K562 (cell line): ENCODE results near the gene ACKR2. TPM values are rescaled to one million over a fixed set of nuclear protein-coding genes. Genes with fewer than 3 reads are reported as not detected.
A peak's percentile ranks its signal among the peaks of the same experiment; 100 is the strongest.

Source experiments
- ARNT ChIP-seq, 2 experiments: fragments of 450-650 bp; IDR thresholded peaks; 2 replicates each; pipeline ENCODE4 v1.6.1; 2016; ENCODE audit warnings: mild to moderate bottlenecking in 1 of 2
- CBFA2T2 ChIP-seq: fragments of 450-650 bp; conservative IDR thresholded peaks from 2 replicates; pipeline ENCODE4 v1.6.1; 2017; ENCODE audit warnings: mild to moderate bottlenecking
- CTBP1 ChIP-seq: fragments of 450-650 bp; IDR thresholded peaks from 2 replicates; pipeline ENCODE4 v1.6.1; 2016; ENCODE audit warnings: borderline replicate concordance
- FOXJ3 ChIP-seq: sonication (generic); formaldehyde crosslinking; IDR thresholded peaks from 2 replicates; pipeline ENCODE4 v1.4.0; 2020; ENCODE audit warnings: mild to moderate bottlenecking, missing genetic modification reagents
- GTF2F1 ChIP-seq: IDR thresholded peaks from 2 replicates; pipeline ENCODE4 v1.6.1; 2011; ENCODE audit warnings: low read depth, low read length, improper control_type of control experiment
- HNRNPK ChIP-seq: fragments of 200-400 bp; formaldehyde crosslinking; IDR thresholded peaks from one replicate; pipeline ENCODE4 v1.6.1; 2018; ENCODE audit warnings: mild to moderate bottlenecking, low read depth, low read length; ENCODE audit not compliant: poor library complexity, severe bottlenecking
- ILK ChIP-seq: fragments of 450-650 bp; IDR thresholded peaks from 2 replicates; pipeline ENCODE4 v1.6.1; 2016; ENCODE audit warnings: missing genetic modification characterization, low read depth, mild to moderate bottlenecking, missing compliant biosample characterization, moderate library complexity, borderline replicate concordance
- KHSRP ChIP-seq: fragments of 450-650 bp; IDR thresholded peaks from 2 replicates; pipeline ENCODE4 v1.6.1; 2017
- NBN ChIP-seq: fragments of 450-650 bp; IDR thresholded peaks from 2 replicates; pipeline ENCODE4 v1.6.1; 2016; ENCODE audit warnings: low read depth, mild to moderate bottlenecking
- POU5F1 ChIP-seq: fragments of 150-350 bp; IDR thresholded peaks from 2 replicates; pipeline ENCODE4 v1.6.1; 2014; ENCODE audit warnings: borderline replicate concordance, low read length, low read depth, mild to moderate bottlenecking; ENCODE audit not compliant: partially characterized antibody
- ZC3H8 ChIP-seq: fragments of 450-650 bp; IDR thresholded peaks from 2 replicates; pipeline ENCODE4 v1.6.1; 2017
- ZNF311 ChIP-seq: fragments of 250-450 bp; sonication (Bioruptor Pico); IDR thresholded peaks from 2 replicates; pipeline ENCODE4 v1.4.0; 2020; ENCODE audit warnings: mild to moderate bottlenecking, moderate library complexity
- ZNF717 ChIP-seq: fragments of 250-450 bp; sonication (Bioruptor Pico); IDR thresholded peaks from 2 replicates; pipeline ENCODE4 v1.5.0; 2021
- ZNF780A ChIP-seq: fragments of 250-450 bp; sonication (Bioruptor Pico); IDR thresholded peaks from 2 replicates; pipeline ENCODE4 v1.5.0; 2021; ENCODE audit warnings: mild to moderate bottlenecking
- polyA plus RNA-seq, 8 experiments: library from polyadenylated mRNA; depleted of rRNA in 4 of 8; stranded (reverse) in 5 of 8; unstranded in 3 of 8; fragments of >200 nt; fragmentation: Nextera tagmentation in 2 of 8; fragmentation: Illumina TruSeq in 1 of 8; extraction: Ambion mirVana in 2 of 8; extraction: Trizol in 1 of 8; gene quantifications; 2 replicates each; pipeline versions ENCODE4 v1.2.1 to v1.2.3, GENCODE V29; 2011 to 2014; ENCODE audit warnings: inconsistent platforms in 1 of 8, missing spikeins in 1 of 8
- total RNA-seq, 7 experiments: library from RNA; depleted of rRNA in 6 of 7; stranded (reverse); fragments of >200 nt in 6 of 7; fragmentation: Illumina TruSeq in 2 of 7; extraction: Trizol in 2 of 7; gene quantifications; 2 replicates each; pipeline versions ENCODE4 v1.2.1 to v1.2.3, GENCODE V29; 2011 to 2021; ENCODE audit warnings: low replicate concordance in 1 of 7
- TF ChIP-seq, protein P1 (sequence below): fragments of 250-450 bp; sonication (Bioruptor Pico); IDR thresholded peaks from 2 replicates; pipeline ENCODE4 v1.8.0; 2022; ENCODE audit warnings: inconsistent platforms
- TF ChIP-seq, protein P2 (sequence below): sonication (generic); formaldehyde crosslinking; IDR thresholded peaks from 2 replicates; pipeline ENCODE4 v1.4.0; 2020; ENCODE audit warnings: mild to moderate bottlenecking, missing genetic modification reagents

Gene ACKR2
- total and polyA plus RNA-seq, 9 of the 15 experiments (the other 6 are each of a cell fraction or from before 2014, with no cell fraction given) = 0.03 to 0.69 (median 0.25) TPM; not detected in 1

DNA sequence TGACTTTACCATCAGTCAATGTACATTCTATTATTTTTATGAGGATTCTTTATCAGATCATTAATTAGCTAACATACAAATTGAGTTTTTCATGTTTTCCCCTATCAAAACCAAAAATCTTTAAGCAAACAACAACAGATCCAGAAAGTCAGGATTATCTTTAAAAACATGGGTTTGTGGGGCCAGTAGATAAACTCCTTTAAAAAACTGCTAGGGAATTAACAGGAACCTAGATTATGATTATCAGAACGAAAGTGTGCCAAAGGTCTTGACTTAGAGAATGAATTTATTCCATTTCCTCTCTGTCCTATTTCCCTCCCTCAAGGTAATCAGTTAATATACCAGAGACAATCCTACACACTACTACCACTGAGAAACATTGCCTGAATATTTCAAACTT is 23.0 kb upstream of the ACKR2 start (continued):
- no peak for TF ChIP-seq ILK
- no peak for TF ChIP-seq FOXJ3 (CRISPR knock-in tag)
- TF ChIP-seq KHSRP = no peak
- peak; percentile 60 for TF ChIP-seq CBFA2T2
- no peak for TF ChIP-seq GTF2F1
- TF ChIP-seq ZC3H8 = no peak
- TF ChIP-seq ZNF780A (CRISPR knock-in tag) = no peak
- TF ChIP-seq POU5F1 = no peak
- no peak for TF ChIP-seq ZNF311 (CRISPR knock-in tag)
- no peak for TF ChIP-seq ARNT (IDR thresholded peaks at IDR 0.05)
- TF ChIP-seq CTBP1 = no peak
- no peak for TF ChIP-seq NBN
- TF ChIP-seq, protein P1, sequence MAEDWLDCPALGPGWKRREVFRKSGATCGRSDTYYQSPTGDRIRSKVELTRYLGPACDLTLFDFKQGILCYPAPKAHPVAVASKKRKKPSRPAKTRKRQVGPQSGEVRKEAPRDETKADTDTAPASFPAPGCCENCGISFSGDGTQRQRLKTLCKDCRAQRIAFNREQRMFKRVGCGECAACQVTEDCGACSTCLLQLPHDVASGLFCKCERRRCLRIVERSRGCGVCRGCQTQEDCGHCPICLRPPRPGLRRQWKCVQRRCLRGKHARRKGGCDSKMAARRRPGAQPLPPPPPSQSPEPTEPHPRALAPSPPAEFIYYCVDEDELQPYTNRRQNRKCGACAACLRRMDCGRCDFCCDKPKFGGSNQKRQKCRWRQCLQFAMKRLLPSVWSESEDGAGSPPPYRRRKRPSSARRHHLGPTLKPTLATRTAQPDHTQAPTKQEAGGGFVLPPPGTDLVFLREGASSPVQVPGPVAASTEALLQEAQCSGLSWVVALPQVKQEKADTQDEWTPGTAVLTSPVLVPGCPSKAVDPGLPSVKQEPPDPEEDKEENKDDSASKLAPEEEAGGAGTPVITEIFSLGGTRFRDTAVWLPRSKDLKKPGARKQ (CRISPR knock-in tag) = no peak
- TF ChIP-seq ZNF717 (CRISPR knock-in tag) = no peak
- TF ChIP-seq, protein P2, sequence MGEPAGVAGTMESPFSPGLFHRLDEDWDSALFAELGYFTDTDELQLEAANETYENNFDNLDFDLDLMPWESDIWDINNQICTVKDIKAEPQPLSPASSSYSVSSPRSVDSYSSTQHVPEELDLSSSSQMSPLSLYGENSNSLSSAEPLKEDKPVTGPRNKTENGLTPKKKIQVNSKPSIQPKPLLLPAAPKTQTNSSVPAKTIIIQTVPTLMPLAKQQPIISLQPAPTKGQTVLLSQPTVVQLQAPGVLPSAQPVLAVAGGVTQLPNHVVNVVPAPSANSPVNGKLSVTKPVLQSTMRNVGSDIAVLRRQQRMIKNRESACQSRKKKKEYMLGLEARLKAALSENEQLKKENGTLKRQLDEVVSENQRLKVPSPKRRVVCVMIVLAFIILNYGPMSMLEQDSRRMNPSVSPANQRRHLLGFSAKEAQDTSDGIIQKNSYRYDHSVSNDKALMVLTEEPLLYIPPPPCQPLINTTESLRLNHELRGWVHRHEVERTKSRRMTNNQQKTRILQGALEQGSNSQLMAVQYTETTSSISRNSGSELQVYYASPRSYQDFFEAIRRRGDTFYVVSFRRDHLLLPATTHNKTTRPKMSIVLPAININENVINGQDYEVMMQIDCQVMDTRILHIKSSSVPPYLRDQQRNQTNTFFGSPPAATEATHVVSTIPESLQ (CRISPR knock-in tag) = no peak
- no peak for TF ChIP-seq HNRNPK
